OCI-LY7 (cell line): ENCODE measurements around the gene GGA1.

Experiments
- EZH2phosphoT487 ChIP-seq: fragments of 200-600 bp; sonication (generic); IDR thresholded peaks from 2 replicates; pipeline ENCODE4 v1.6.1; 2018; ENCODE audit warnings: low read depth, borderline replicate concordance, mild to moderate bottlenecking, mixed run types, antibody characterized with exemption, low read length, moderate library complexity, mixed read lengths
- TF ChIP-seq, protein P1 (sequence below): fragments of 200-600 bp; sonication (generic); conservative IDR thresholded peaks from 2 replicates; pipeline ENCODE4 v1.5.1; 2014; ENCODE audit warnings: mild to moderate bottlenecking, antibody characterized with exemption, low read length, moderate library complexity, mixed read lengths

DNA sequence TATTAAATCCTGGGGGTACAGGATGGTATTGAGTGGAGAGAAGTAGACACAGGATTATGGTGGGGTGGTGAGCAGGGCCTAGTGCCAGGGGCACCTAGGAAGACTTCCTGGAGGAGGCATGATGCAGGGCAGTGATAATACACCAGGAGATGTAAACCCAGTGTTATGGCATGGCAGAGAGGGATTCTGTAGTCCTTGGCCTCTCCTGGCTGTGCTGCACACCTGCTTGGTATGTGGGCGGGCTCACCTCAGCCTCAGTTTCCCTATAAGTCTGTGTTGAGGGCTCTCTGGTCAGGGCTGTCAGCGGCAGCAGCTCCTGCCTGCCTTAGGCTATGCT is 52.0 kb downstream of the GGA1 start:
- TF ChIP-seq, protein P1, sequence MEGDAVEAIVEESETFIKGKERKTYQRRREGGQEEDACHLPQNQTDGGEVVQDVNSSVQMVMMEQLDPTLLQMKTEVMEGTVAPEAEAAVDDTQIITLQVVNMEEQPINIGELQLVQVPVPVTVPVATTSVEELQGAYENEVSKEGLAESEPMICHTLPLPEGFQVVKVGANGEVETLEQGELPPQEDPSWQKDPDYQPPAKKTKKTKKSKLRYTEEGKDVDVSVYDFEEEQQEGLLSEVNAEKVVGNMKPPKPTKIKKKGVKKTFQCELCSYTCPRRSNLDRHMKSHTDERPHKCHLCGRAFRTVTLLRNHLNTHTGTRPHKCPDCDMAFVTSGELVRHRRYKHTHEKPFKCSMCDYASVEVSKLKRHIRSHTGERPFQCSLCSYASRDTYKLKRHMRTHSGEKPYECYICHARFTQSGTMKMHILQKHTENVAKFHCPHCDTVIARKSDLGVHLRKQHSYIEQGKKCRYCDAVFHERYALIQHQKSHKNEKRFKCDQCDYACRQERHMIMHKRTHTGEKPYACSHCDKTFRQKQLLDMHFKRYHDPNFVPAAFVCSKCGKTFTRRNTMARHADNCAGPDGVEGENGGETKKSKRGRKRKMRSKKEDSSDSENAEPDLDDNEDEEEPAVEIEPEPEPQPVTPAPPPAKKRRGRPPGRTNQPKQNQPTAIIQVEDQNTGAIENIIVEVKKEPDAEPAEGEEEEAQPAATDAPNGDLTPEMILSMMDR: no peak
- no peak for TF ChIP-seq EZH2phosphoT487
